ENCODE data around the gene CBLC. TPM values are rescaled to one million over a fixed set of nuclear protein-coding genes. Genes with fewer than 3 reads are reported as not detected.

CBLC gene
- total and polyA plus RNA-seq, 2 donors (not counting 1 experiment from before 2014, with no cell fraction given) = not detected

GRCh38 chr19:44789943-44790483, 12.3 kb downstream of the CBLC start:
- H3K4me3 Mint-ChIP-seq = no peak overlapping the region

More at GRCh38 chr19:44789943-44790483, 12.3 kb downstream of the CBLC start:
- no peaks in the 10 kb centered on the region for H3K27me3 ChIP-seq (replicated peaks in 1 of 4; ENCODE audit: control extremely low read depth in 1 of 4, control insufficient read depth in 3 of 4, insufficient read depth in 4 of 4, low read length in 3 of 4)
- TF ChIP-seq EZH2 (IDR thresholded peaks at IDR 0.05; ENCODE audit: borderline replicate concordance, insufficient read depth, low read depth, low read length, poor library complexity, severe bottlenecking) (no peak), CTCF (IDR thresholded peaks at IDR 0.05) (no peak)
- H3K9ac ChIP-seq (ENCODE audit: low read length) = no peak overlapping the region
- ChIA-PET POLR2A (no interaction called here), CTCF (interaction anchor here (0.7 to 1.3 kb wide), 4 partner anchors 8 to 100 kb away, joined by 3 read pairs; no protein-coding TSS in a partner anchor)
- intact Hi-C loops (cut with micrococcal nuclease) = loop anchor here (10.0 kb wide), 1 partner anchor 545 kb away; no protein-coding TSS in a partner anchor
- H3K4me3 ChIP-seq (ENCODE audit: control extremely low read depth in 1 of 5, extremely low read depth in 1 of 5, insufficient read depth in 1 of 5, low read depth in 2 of 5, low read length in 4 of 5) = no peak overlapping the region
- no peaks in the 10 kb centered on the region for H3K9me3 Mint-ChIP-seq (ENCODE audit: insufficient read depth)
- 83% methylated on average over 6 of the region's 13 CpGs for WGBS (ENCODE audit: insufficient coverage)
- H2AFZ ChIP-seq (ENCODE audit: insufficient read depth, low read depth, low read length, poor library complexity, severe bottlenecking) = no peak overlapping the region
- DNase-seq (no peak), ATAC-seq (ENCODE audit: low read depth) (no peak)
- no peaks in the 10 kb centered on the region for H3K36me3 ChIP-seq (replicated peaks in 1 of 2; ENCODE audit: control extremely low read depth in 1 of 2, control insufficient read depth in 1 of 2, extremely low read depth in 1 of 2, insufficient read depth in 2 of 2, low read length in 1 of 2)
- no peak overlapping the region for H3K27ac Mint-ChIP-seq
- H3K79me2 ChIP-seq (ENCODE audit: control insufficient read depth, insufficient read depth, low read length) = no peaks in the 10 kb centered on the region
- H3K4me1 ChIP-seq (ENCODE audit: control insufficient read depth in 2 of 2, insufficient read depth in 2 of 2, low read length in 2 of 2) = peaks cover 0 to under 1% of the 10 kb centered on the region in 2 donors
- no peaks in the 10 kb centered on the region for H4K20me1 ChIP-seq (ENCODE audit: control insufficient read depth, insufficient read depth, low read length, poor library complexity, severe bottlenecking)
- H3K27me3 Mint-ChIP-seq = peaks cover 5% of the 10 kb centered on the region
- no peak overlapping the region for H3K4me2 ChIP-seq (replicated peaks; ENCODE audit: low read depth, low read length, poor library complexity, severe bottlenecking)
- peaks cover 4% of the 10 kb centered on the region for H3K4me1 Mint-ChIP-seq
- no peaks in the 10 kb centered on the region for H3K9me3 ChIP-seq (ENCODE audit: control extremely low read depth in 1 of 3, control insufficient read depth in 2 of 3, insufficient read depth in 1 of 3, low read length in 2 of 3)
- no peak overlapping the region for H3K27ac ChIP-seq (ENCODE audit: low read length in 2 of 2)

All from B cell (primary cell).